D721Med (cell line): ENCODE data around the gene BPIFA2.

Source experiments
- DNase-seq: peaks from one replicate; pipeline ENCODE4 v3.0.0; 2011; ENCODE audit warnings: low spot score; ENCODE audit not compliant: insufficient read length
- FAIRE-seq: peaks from 2 replicates; lab custom pipeline; 2011; peaks lifted over from hg19 to GRCh38; lab: Jason Lieb, UNC
- CTCF ChIP-seq: IDR thresholded peaks from 2 replicates; pipeline ENCODE4 v1.5.1; 2012; ENCODE audit warnings: mild to moderate bottlenecking, control low read depth; ENCODE audit not compliant: insufficient read depth; ENCODE audit errors: missing control alignments

Gene BPIFA2

GRCh38 chr20:33166533-33167113 lies 1.3 kb upstream of the BPIFA2 start:
- TF ChIP-seq CTCF = no peak
- DNase-seq = no peak
- FAIRE-seq = no peak

GRCh38 chr20:33169176-33169794 lies 1.3 kb downstream of the BPIFA2 start:
- DNase-seq (no peak), FAIRE-seq (no peak)
- TF ChIP-seq CTCF = peak; percentile 15

GRCh38 chr20:33172781-33173180 lies 4.8 kb downstream of the BPIFA2 start:
- TF ChIP-seq CTCF = no peak
- no peak for FAIRE-seq
- no peak for DNase-seq

DNA sequence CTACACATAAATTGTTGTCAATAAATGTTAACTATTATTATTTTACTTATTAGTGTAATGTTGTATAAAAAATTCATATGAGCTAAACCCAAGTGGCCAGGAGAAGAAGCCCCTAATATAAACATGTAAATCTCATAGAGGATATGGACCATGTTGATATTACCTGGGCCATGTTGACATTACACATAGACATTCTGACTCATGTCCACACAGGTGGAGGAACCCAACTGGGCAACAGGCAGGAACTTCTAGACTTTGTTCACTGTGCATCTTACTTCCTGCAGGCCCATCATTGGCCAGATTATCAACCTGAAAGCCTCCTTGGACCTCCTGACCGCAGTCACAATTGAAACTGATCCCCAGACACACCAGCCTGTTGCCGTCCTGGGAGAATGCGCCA lies 7.2 kb downstream of the BPIFA2 start:
- FAIRE-seq (no peak), DNase-seq (no peak)
- TF ChIP-seq CTCF = no peak

DNA sequence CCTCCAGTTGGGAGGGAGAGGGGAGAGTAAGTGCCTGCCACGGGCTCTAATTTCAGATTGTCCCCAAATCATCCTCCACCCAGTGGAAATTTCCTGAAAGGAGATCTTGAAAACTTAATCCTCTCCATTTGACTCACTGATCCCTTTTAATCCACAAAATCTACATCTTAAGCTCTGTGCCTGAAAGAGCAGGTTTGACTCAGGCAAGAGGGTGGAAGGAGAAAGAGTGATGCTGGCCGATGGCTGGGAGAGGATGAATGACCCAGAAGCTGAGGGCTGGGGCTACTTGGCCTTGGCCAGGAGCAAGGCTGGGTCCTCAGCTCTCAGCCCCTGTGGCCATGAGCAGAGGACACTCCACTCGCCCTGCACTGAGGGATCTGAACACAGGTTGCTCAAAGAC lies 8.1 kb downstream of the BPIFA2 start:
- peak; percentile 40 for DNase-seq
- FAIRE-seq = peak; percentile 74
- TF ChIP-seq CTCF = no peak

- no peak for FAIRE-seq
- no peak for TF ChIP-seq CTCF
- DNase-seq = no peak
Observed at GRCh38 chr20:33177866-33178265, 9.9 kb downstream of the BPIFA2 start.

- TF ChIP-seq CTCF = no peak
- DNase-seq (no peak), FAIRE-seq (no peak)
Observed at GRCh38 chr20:33178726-33179125, 10.8 kb downstream of the BPIFA2 start.
